Measurements from ENCODE around the gene NMNAT2.

DNA sequence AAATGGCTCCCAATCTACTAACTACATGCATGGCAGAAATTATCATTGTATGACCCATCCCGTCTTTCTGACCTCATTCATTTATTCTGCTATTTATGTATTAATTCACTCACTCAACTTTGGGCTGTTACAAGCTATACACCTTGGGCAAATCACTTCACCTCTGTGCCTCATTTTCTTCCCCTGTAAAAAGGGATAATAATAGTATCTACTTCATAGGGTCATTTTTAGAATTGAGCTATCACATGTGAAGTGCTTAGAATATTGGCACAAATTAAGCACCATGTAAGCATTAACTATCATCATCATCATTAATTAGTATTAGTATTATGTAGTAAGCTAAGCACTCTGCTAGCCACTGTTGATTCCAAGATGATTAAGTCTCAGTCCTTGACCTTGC is 52.1 kb downstream of the NMNAT2 start:
- TF ChIP-seq, protein P1, sequence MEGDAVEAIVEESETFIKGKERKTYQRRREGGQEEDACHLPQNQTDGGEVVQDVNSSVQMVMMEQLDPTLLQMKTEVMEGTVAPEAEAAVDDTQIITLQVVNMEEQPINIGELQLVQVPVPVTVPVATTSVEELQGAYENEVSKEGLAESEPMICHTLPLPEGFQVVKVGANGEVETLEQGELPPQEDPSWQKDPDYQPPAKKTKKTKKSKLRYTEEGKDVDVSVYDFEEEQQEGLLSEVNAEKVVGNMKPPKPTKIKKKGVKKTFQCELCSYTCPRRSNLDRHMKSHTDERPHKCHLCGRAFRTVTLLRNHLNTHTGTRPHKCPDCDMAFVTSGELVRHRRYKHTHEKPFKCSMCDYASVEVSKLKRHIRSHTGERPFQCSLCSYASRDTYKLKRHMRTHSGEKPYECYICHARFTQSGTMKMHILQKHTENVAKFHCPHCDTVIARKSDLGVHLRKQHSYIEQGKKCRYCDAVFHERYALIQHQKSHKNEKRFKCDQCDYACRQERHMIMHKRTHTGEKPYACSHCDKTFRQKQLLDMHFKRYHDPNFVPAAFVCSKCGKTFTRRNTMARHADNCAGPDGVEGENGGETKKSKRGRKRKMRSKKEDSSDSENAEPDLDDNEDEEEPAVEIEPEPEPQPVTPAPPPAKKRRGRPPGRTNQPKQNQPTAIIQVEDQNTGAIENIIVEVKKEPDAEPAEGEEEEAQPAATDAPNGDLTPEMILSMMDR (conservative IDR thresholded peaks at IDR 0.05; ENCODE audit: low read depth, low read length), result no peak
- no peak for TF ChIP-seq EZH2 (IDR thresholded peaks at IDR 0.05; ENCODE audit: borderline replicate concordance, low read depth, low read length, poor library complexity, severe bottlenecking)
